Activated T-cell treated with anti-CD3 and anti-CD28 coated beads for 24 hours (primary cell): ENCODE results near the gene TAB2.

ENCODE experiments used
- DNase-seq: peaks from one replicate; pipeline ENCODE4 v3.0.0-alpha.2; 2020; ENCODE audit warnings: low read depth

TAB2 gene

DNA sequence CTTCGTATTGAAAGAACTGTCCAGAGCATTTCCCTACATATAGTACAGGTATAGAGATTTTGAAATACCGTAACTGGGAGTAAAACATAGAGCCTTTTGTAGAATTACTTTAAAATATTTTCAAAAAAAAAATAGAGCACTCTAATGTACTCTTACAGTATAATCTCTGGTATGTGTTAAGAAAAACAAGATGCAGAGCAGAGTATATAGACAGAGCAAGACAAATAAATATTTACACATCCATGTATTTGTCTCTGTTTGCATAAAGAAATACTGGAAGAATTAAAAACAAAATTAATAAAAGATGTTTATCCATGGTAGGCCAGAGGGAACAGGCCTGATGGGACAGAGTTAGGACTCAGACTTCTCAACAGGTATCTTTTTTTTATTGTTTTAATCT lies 54.5 kb downstream of the TAB2 start:
- DNase-seq: no peak

DNA sequence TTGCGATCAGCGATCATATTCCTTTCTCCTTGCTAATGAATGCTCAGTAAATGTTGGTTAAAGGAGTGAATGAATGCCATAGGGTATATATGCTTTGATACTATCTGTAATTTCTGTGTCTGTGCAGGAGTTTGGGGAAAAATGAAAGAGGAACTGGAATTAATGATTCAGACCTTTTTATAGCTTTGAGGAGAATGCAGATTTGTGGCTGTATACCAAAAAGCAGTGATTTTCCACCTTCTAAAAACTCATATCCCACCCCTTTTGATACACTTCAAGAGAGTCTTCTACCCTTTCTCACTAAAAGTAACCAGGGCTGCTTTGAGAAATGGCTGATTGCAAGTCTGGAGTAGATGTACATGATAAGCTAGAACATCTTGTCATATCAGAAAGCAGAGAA lies 56.0 kb downstream of the TAB2 start:
- no peak for DNase-seq

GRCh38 chr6:149379977-149380376 lies 62.5 kb downstream of the TAB2 start:
- DNase-seq: no peak

DNA sequence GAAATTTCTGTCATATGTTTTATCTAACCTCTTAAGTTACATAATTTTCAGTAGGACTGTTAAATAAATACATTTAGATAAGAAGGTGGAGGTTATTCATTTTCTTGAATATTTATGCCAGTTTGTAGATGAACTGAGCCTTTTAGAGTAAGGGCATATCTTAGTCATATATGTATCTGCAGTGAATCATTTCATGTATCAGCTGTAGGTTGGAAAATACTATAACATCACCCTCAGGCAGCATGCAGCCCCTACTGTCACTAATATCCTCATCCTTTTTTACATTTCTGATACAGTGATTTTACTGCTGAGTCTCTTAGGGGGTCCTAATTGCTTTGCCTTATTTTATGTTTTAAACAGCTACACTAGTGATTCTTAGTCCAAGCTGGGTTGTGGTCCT lies 63.0 kb downstream of the TAB2 start:
- DNase-seq: no peak

DNA sequence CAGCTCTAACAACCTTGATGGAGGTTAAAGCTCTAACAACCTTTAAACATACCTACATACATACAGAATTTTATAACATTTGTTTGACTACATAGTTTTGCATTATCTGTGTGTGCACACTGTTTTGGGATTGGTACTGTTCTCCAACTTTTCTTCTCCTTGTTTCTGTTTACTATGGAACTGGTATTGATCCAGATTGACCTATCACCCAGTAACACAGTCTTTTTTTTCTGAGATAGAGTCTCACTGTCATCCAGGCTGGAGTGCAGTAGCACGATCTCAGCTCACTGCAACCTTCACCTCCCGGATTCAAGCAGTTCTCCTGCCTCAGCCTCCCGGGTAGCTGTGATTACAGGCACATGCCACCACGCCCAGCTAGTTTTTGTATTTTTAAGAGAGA lies 65.9 kb downstream of the TAB2 start:
- no peak for DNase-seq

DNA sequence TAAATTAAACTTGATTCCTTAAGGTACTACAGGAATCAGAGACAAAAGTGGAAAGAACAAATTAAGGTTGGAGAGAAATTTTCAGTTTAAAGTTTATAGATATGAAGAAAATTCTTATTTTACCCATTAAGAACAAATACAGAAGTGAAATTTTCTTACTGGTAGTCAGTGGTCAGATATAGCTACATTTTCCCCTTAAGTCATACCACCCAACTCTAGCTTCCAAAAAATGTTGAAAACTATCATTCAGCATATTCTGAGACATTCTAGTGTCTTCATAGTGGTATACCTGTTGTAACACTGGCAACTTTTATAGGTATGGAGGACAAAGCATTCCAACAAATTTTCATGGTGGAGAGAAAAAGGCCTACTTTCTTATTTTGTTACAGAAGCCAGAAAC lies 67.0 kb downstream of the TAB2 start:
- no peak for DNase-seq

- DNase-seq: no peak
Observed at GRCh38 chr6:149385998-149386646, 68.6 kb downstream of the TAB2 start.

DNA sequence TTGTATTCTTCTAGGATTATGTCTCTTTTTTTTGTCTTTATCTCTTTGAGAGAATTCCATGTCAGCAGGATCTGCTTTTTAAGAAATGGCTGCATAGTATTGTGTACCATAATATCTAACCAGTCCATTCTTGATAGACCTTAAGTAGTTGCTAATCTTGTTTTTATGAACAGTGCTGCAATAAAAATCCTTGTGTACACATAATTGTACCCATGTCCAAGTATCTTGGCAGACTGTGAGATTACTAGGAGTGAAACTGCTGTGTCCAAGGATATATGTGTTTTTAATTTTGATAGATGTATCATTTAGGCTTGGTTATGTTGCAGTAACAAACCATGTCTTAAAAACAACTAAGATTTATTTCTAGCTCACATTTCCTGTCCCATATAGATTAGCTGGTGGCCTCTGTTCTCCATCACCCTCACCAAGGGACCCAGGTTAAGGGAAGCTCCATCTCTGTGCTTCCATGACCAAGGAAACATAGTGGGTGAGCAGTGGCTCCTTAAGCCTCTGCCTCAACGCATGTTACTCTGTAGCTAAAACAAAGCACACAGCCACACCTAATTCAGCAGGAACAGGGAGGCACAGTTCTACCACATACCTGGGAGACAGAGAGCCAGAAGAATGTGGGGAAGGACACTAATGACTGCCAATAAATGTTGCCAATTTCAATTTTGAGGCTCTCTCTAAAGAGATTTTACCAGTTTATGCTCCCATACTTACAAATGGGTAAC lies 70.4 kb downstream of the TAB2 start:
- DNase-seq: no peak

- DNase-seq: no peak
Observed at GRCh38 chr6:149389509-149390297, 72.2 kb downstream of the TAB2 start.

DNA sequence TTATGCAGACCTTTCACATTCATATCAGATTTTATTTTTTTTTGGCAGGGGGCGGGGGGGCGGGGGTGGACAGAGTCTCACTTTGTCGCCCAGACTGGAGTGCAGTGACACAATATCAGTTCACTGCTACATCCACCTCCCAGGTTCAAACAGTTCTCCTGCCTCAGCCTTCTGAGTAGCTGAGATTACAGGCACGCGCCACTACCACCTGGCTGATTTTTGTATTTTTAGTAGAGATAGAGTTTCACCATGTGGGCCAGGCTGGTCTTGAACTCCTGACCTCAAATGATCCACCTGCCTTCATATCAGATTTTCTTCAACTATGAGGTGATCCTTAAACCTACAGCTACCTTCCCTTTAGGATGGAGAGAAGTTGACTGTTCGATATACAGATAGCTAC lies 74.6 kb downstream of the TAB2 start:
- DNase-seq: no peak

DNA sequence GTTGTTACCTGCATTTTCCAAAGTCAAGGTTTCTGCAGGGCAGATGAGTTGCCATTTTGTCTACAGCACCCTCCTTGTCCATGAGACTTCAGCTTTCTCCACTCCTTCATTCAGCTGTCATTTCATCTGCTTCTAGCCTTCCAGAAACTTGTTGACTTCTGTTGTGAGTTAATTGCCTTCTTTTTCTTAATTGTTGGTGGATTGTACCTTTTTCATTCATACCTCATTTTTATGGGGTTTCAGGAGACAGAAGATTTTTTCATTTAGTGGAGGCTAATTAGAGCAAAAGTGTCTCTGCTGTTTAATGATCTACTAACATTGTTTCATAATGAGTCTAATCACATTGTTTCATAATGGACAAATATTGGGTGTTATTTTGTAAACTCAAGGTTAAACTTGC lies 75.0 kb downstream of the TAB2 start:
- no peak for DNase-seq

DNA sequence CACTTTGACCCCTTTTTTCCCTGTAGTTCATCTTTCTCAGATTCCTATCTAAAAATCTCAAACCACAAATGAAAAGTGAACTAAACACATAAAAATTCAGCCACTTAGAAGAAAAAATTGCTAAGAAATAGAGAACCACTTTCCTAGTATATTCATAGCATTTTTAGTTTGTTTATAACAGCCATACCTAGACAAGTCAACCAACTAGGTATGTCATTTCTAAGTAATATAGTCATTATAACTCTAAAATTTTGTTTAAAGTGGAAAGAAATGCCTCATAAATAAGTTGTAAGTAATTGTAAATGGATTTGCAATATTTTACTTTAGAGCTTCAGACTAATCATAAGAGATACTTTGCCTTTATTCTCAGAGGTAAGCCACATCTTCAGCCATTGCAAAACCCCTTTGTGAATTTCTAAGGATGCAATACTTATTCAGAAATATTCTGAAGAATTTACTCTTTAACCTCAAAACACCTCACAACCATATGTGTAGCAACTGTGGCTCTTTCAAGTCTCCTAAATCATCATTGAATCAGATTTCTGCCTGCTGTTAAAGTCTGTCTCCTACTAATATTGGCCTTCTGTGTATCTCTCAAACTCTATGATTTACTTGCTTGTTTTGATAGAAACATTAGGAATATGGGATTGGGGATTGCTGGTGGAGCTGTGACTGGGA lies 75.6 kb downstream of the TAB2 start:
- DNase-seq: no peak

GRCh38 chr6:149395185-149395584 lies 77.7 kb downstream of the TAB2 start:
- DNase-seq: no peak

- DNase-seq: no peak
Observed at GRCh38 chr6:149397384-149397783, 79.9 kb downstream of the TAB2 start.

GRCh38 chr6:149400050-149400449 lies 82.5 kb downstream of the TAB2 start, which contains the start of gene SUMO4:
Gene SUMO4 (plus strand): TSS chr6:149400262. CDS start chr6:149400392, 130 bp downstream.
- DNase-seq: no peak

DNA sequence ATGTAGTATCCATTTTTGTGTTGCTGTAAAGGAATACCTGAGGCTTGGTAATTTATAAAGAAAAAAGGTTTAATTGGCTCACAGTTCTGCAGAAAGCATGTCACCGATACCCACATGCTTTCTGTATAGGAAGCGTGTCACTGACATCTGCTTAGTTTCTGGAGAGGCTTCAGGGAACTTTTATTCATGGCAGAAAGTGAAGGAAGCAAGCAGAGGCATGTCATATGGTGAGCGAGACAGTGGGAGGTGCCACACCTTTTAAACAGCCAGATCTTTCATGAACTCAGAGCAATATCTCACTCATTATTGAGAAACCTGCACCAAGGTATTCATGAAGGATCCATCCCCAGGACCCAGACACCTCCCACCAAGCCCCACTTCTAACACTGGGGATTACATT lies 86.0 kb downstream of the TAB2 start:
- DNase-seq: no peak

DNA sequence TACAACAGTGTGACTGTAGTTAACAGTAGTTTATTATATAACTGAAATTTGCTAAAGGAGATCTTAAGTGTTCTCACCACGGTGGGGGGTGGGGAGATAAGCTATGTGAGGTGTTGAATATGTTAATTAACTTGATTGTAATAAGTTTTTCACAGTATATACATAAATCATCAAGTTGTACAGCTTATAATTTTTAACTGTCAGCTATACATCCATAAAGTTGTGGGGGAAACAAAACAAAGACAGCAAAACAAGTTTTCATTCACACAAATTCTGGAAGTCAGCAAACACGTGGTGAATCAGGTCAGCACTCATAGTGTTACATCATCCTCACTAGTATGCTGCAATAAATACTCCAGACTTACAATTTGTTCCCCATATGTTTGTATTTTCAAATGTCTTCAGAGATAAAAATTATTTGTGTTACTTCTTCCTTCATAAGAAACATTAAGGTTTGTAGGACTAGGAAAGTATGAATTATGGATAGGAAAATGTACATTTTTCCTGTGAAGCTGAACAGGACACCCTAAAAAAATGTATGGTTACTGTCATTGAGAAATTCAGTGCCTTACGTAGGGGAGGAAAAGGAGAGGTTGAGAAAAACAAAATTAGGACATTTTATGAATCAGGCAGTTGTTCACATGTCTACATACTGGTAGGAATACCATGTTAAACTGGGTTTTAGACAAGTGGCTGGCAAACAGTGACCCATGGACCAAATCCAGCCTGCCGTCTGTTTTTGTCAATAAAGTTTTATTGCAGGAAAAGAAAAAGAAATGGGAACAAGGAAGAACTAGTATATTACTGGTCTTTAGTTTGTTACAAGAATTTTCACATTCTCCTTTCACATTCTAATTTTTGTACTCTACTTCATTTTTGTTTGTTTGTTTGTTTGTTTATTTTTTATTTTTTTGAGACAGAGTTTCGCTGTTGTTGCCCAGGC lies 88.6 kb downstream of the TAB2 start:
- no peak for DNase-seq

DNA sequence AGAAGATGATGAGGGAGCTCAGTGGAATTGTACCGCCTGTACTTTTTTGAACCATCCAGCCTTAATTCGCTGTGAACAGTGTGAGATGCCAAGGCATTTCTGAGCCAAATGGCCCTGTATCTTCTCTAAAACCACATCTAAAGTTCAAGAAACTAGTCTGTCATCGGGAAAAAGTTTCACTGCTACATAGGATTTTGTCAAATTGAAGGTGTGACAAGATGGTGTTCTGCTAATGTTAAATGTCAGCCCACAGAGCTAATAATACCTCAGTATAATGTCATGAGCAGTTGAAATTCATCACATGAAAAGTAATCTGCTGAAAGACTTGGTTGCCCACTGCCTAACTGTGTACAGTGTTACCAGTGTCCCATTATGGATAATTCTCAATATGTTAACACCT lies 92.1 kb downstream of the TAB2 start:
- DNase-seq: no peak

GRCh38 chr6:149410557-149410956 lies 93.0 kb downstream of the TAB2 start:
- DNase-seq: no peak

DNA sequence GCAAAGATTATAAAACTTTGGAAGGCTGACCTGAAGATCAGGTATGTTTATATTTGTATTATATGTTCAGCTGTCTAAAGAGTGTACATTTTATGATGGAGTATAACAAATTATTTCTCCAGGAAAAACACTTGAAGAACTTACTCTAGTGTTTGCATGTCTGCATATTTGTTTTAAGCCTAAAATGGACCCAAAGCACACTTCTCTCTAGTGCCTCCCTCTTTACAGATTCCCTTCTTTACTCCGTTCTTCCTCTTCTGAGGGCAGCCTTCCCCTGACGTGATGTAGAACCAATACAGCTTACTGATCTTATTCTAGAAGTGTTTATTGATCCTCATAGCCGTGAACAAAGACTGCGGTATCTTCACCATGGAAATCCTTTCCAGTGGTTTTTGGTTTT lies 96.5 kb downstream of the TAB2 start:
- no peak for DNase-seq

DNA sequence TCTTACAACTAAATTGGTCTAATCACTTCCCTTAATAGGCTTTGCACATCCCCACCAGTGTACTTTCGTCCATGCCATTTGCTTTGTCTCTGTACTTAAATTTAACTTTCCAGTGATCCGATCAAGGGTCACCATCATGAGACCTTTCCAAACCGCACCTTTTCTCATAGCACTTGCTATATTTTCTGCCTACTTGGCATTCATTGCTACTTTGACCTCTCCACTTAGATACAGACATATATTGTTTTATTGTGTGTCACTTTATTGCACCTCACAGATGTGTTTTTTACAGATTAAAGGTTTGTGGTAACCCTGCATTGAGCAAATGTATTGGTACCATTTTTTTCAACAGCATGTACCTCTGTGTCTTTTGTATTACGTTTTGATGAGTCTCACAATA lies 97.3 kb downstream of the TAB2 start:
- DNase-seq: no peak
